HG02943 (cell line): ENCODE measurements around the gene GNE.
A peak's percentile ranks its signal among the peaks of the same experiment; 100 is the strongest.
"Not testable (repeated sequence)": the region's sequence is repeated elsewhere in the genome, so short reads cannot be mapped to it uniquely, and the experiment has no call there.

Source experiments
- ATAC-seq: cut with Tn5 transposase; IDR thresholded peaks from one replicate; pipeline ENCODE4 v1.9.1; 2021; ENCODE audit warnings: mild to moderate bottlenecking, low read depth, moderate library complexity; ENCODE audit not compliant: unreplicated experiment

The GNE gene

GRCh38 chr9:36258208-36258995 is at the start of gene GNE:
Gene GNE (minus strand): TSS chr9:36258448. CDS start chr9:36249355, 9,093 bp downstream.
- ATAC-seq: peak; percentile 80

GRCh38 chr9:36306471-36307306 is 48.4 kb upstream of the GNE start:
- ATAC-seq: no peak

DNA sequence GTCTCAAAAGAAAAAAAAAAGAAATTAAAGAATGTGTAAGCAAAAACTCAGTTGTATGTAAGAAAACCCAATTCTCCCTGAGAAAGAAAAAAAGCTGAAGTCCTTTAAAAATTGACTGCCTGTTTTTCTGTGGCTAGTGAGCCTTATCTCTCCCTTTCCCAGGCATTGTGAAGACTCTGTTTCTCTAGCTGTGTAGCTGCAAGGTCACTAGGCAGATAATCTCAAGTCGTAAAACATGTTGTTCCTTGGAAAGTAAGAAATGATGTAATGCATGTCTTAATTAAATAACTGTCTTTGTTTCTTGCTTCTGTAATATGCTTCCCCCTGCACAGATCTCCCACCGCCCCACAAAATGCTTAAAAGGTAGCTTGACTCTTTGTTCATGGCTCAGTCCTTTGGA is 46.1 kb upstream of the GNE start:
- not testable (repeated sequence) for ATAC-seq

DNA sequence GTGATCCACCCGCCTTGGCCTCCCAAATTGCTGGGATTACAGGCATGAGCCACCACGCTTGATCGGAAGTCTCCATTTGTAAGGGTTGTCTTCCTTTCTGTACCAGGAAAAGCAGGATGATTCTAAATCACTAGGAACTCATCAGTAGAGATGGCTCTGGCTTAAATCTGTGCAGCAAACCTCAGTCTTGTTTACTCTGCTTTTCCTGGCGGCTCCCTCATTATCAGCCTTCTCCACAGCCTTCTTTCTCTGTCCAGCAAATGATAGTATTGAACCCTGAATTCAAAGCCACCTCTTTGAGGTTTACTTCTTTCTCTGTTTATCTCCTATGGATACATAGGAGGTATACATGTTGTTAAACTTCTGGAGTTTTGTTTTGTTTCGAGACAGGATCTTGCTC is 43.0 kb upstream of the GNE start:
- no peak for ATAC-seq

DNA sequence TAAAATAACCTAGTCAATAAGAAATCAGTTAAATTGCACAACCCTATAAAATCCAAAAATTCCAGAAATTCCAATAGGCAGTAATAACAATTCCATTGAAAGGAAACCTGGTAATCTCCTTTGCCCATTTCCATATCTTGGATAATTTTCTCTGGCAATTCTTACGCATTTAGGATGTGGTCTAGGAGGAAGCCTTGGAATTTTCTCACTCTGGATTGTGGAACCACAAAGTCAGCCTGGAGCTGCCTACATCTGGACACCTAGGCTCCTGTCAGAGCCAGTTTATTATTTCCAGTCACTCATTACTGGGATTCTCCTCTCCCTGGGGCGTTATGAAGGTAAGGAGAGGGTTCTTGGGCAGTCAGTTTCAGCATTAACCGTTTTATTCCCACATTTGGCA is 40.3 kb upstream of the GNE start:
- no peak for ATAC-seq

DNA sequence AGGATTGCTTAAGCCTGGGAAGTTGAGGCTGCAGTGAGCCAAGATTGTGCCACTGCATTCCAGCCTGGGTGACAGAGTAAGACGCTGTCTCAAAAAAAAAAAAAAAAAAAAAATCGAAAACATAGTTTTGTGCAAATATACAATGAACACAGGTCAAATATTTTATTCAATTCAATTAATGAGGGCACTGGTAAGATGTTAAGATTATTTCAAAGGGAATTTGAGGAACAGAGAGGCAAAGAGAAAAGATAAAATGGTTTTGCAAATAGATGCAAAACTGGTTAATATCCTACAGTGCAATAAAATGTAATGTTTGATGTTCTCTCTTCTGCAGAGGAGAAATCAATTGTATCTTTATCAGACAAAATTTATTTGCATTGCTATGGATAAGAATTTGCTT is 39.5 kb upstream of the GNE start:
- no peak for ATAC-seq

DNA sequence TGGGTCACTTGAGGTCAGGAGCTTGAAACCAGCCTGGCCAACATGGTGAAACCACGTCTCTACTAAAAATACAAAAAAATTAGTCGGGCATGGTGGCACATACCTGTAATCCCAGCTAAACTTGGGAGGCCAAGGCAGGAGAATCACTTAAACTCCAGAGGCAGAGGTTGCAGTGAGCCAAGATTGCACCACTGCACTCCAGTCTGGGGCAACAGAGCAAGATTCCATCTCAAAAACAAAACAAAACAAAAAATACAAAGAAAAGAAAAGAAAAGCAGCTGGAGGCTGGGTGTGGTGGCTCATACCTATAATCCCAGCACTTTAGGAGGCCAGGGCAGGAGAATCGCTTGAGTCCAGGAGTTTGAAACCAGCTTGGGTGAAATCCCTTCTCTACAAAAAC is 36.7 kb upstream of the GNE start:
- not testable (repeated sequence) for ATAC-seq

DNA sequence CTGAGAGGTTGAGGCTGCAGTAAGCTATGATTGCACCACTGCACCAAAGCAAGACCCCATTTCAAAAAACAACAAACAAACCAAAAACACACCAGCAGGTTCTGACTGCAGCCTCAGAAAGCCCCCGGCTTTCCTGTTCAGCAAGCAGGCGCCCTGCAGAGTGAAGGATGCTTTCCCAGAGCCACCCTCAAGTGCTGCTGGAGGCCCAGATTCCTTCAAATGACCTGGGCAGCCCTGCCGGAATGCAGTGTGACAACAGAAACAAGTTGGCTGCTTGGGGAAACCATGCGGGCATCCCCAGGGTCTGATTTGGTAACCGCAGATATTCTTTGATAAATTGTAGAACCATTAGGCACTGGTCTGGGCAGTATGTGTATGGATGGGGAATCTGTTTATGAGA is 35.7 kb upstream of the GNE start:
- no peak for ATAC-seq

GRCh38 chr9:36293171-36293570 is 34.9 kb upstream of the GNE start:
- ATAC-seq: no peak

DNA sequence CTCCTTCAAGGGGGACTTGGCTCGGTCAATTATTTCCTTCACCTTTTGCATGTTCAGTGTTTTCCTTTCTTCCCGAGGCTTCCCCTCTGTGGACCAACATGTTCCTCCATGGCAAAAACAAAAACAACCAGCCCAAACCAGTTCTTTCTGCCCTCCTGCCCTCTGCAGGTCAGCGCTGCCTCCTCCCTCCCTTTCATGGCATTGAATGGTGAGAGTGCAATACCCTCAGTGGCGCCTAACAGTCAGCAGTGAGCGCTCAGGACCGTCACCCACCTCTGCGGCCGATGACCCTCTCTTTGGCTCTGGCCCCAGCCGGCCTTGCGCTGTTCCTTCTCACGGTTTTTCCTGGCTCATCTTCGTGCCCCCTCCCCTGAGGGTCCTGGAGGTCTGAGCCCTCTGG is 34.4 kb upstream of the GNE start:
- ATAC-seq: no peak

DNA sequence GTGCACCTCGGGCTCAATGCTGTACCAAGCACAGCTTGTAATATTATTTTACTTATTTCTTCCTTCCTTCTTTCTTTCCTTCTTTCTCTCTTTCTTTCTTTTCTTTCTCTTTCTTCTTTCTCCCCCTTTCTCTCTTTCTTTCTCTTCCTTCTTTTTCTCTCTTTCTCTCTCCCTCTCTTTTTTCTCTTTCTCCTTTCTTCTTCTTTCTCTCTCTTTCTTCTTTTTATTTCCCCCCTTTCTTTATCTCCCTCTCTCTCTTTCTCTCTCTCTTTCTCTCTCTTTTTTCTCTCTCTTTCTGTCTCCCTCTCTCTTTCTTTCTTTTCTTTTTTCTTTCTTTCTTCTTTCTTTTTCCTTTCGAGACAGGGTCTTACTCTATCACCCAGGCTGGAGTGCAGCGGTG is 32.7 kb upstream of the GNE start:
- no peak for ATAC-seq

DNA sequence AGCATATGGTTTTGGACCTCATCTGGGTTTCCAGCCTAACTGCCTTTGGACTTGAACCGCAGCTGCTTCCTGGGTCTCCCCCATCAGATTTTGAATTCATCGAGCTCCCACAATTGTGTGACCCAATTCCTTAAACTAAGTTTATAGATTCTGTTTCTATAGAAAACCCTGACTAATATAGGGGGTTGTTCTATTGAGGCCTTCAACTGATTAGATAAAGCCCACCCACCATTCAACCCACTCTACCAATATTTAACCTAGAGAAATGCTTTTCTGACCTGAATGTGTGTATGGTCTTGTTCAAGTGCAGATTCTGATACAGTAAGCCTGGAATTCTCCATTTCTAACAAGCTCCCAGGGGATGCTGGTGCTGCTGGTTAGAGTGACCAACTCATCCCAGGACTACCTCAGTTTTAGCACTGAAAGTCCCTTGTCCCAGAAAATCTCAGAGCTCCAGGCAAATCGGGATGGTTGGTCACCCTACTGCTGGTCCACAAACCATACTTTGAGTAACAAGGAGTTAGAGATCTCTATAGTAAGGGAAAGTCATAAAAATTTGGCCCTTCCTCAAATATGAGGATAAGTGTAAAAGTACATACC is 31.7 kb upstream of the GNE start:
- ATAC-seq: no peak

GRCh38 chr9:36288070-36288469 is 29.8 kb upstream of the GNE start:
- no peak for ATAC-seq

DNA sequence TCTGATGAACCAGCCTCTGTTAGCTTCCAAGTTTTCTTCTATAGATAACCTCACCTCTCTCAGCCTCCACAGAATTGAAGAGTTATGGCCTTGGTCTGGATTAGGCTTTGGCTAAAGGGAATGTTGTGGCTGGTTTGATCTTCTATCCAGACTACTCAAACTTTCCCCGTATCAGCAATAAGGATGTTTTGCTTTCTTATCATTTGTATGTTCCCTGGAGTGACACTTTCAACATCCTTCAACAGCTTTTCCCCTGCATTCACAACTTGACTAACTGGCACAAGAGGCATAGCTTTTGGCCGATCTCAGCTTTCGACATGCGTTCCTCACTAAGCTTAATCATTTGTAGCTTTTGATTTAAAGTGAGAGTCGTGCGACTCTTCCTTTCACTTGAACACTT is 28.1 kb upstream of the GNE start:
- no peak for ATAC-seq

GRCh38 chr9:36284226-36284625 is 26.0 kb upstream of the GNE start:
- no peak for ATAC-seq

DNA sequence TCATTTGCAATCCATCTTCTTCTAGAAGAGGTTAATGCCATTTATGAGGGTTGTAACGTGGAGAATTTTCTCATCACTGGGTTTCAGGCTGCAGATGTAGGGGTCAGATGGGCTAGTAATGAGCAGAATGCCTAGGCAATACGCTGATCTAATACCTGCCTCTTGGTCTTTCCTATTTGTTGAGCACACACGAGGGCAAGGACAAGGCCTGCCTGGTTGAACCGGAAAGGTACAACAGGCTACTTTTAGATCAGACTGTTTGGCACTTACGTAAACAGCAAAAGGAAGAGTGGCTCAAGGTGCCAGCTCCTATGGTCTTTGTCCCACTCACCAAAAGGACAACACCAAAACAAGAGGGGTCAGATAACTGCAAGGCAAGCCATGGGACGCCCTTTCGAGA is 24.0 kb upstream of the GNE start:
- ATAC-seq: no peak

- no peak for ATAC-seq
These were observed 22.7 kb upstream of the GNE start for GRCh38 chr9:36280989-36281388.

GRCh38 chr9:36278243-36278642 is 20.0 kb upstream of the GNE start:
- no peak for ATAC-seq

GRCh38 chr9:36276781-36277181 is 18.5 kb upstream of the GNE start:
- ATAC-seq: no peak

DNA sequence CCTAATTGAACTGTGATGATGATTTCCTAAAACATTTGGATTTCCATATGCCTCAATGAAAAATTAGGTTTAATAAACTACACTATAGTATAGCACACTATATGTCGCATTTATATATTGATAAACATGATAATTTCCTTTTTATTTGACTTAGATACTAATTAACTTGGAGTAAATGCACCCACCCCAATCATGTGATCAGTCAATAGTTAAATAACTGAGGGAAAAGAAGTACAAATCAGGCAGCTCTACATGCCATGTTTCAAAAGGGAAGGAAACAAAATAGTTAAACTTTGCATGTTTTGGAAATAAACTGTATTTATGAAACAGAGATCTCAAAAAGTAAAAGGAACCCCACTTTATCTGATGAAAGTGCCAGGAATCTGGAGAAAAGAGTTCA is 18.0 kb upstream of the GNE start:
- no peak for ATAC-seq

- ATAC-seq: no peak
These were observed 16.8 kb upstream of the GNE start for GRCh38 chr9:36275060-36275459.
